SK-N-MC (cell line): Measurements from ENCODE around the gene GMIP.

ENCODE experiments used
- EZH2 ChIP-seq: fragments of 200-600 bp; sonication (generic); IDR thresholded peaks from one replicate; pipeline ENCODE4 v1.6.1; 2017; ENCODE audit warnings: antibody characterized with exemption
- FOXP2 ChIP-seq: optimal IDR thresholded peaks from 2 replicates; pipeline ENCODE3; 2011; ENCODE audit warnings: mild to moderate bottlenecking, moderate library complexity; ENCODE audit not compliant: insufficient read depth; ENCODE audit errors: extremely low read length, control extremely low read depth
- POLR2AphosphoS5 ChIP-seq: IDR thresholded peaks from 2 replicates; pipeline ENCODE4 v1.6.1; 2012; ENCODE audit warnings: mild to moderate bottlenecking, low read depth, low read length, borderline replicate concordance

GRCh38 chr19:19651076-19651475, 7.6 kb upstream of the GMIP start:
- TF ChIP-seq POLR2AphosphoS5: no peak
- TF ChIP-seq EZH2: no peak
- no peak for TF ChIP-seq FOXP2
